Activated naive CD4-positive, alpha-beta T cell treated with anti-CD3 and anti-CD28 coated beads, Interleukin-2, amount 50 U/mL, for 16 hours (primary cell): ENCODE results near the gene SLC6A7.

ENCODE experiments used
- DNase-seq: peaks from one replicate; pipeline ENCODE4 v3.0.0-alpha.2; 2020

SLC6A7 gene

GRCh38 chr5:150196986-150197385, 7.1 kb downstream of the SLC6A7 start:
- DNase-seq: no peak

- DNase-seq: no peak
Measured at GRCh38 chr5:150197476-150197875, 7.6 kb downstream of the SLC6A7 start.

- DNase-seq: no peak
Measured at GRCh38 chr5:150202501-150202900, 12.6 kb downstream of the SLC6A7 start.

- no peak for DNase-seq
Measured at GRCh38 chr5:150203832-150204589, 14.1 kb downstream of the SLC6A7 start.

GRCh38 chr5:150204590-150204960, 14.7 kb downstream of the SLC6A7 start:
- no peak for DNase-seq

- no peak for DNase-seq
Measured at GRCh38 chr5:150206098-150206778, 16.4 kb downstream of the SLC6A7 start.

- no peak for DNase-seq
Measured at GRCh38 chr5:150206779-150207115, 16.9 kb downstream of the SLC6A7 start.

- no peak for DNase-seq
Measured at GRCh38 chr5:150208187-150209098, 18.6 kb downstream of the SLC6A7 start.

GRCh38 chr5:150209099-150209635, 19.3 kb downstream of the SLC6A7 start:
- DNase-seq: no peak

GRCh38 chr5:150210644-150211043, 20.8 kb downstream of the SLC6A7 start:
- DNase-seq: no peak

GRCh38 chr5:150211156-150212030, 21.5 kb downstream of the SLC6A7 start:
- DNase-seq: no peak

- no peak for DNase-seq
Measured at GRCh38 chr5:150213530-150213929, 23.7 kb downstream of the SLC6A7 start.

GRCh38 chr5:150214289-150214688, 24.4 kb downstream of the SLC6A7 start:
- DNase-seq: no peak

GRCh38 chr5:150215979-150216944, 26.4 kb downstream of the SLC6A7 start:
- DNase-seq: no peak

GRCh38 chr5:150217038-150217437, 27.2 kb downstream of the SLC6A7 start:
- no peak for DNase-seq

- DNase-seq: peak; percentile 78
Measured at GRCh38 chr5:150217873-150218692, 28.2 kb downstream of the SLC6A7 start.

- no peak for DNase-seq
Measured at GRCh38 chr5:150218693-150219035, 28.8 kb downstream of the SLC6A7 start.

- DNase-seq: no peak
Measured at GRCh38 chr5:150219142-150219541, 29.3 kb downstream of the SLC6A7 start.

- no peak for DNase-seq
Measured at GRCh38 chr5:150219861-150220260, 30.0 kb downstream of the SLC6A7 start.

GRCh38 chr5:150221471-150221870, 31.6 kb downstream of the SLC6A7 start:
- DNase-seq: no peak
